B cell (primary cell): ENCODE data around the gene WDR86. TPM values are rescaled to one million over a fixed set of nuclear protein-coding genes. Genes with fewer than 3 reads are reported as not detected.

ENCODE experiments used
- ATAC-seq: fragments of 200-7000 bp; cut with Tn5 transposase; one replicate; pipeline ENCODE4 v1.10.0; 2021; ENCODE audit warnings: low read depth, mild to moderate bottlenecking, moderate number of reproducible peaks, moderate library complexity
- CTCF ChIA-PET: fragments of 350-600 bp; sonication (Branson Sonifier 250); formaldehyde crosslinking; loops from one replicate; lab custom pipeline; 2021; ENCODE audit warnings: antibody characterized with exemption, inconsistent platforms; lab: Charles Lee
- POLR2A ChIA-PET: fragments of 350-600 bp; sonication (Branson Sonifier 250); formaldehyde crosslinking; loops from one replicate; lab custom pipeline; 2021; ENCODE audit warnings: antibody characterized with exemption; lab: Charles Lee
- DNase-seq: peaks from one replicate; pipeline ENCODE4 v3.0.0; 2013
- H2AFZ ChIP-seq: 2 replicates; pipeline ENCODE4 v1.6.1; 2012; ENCODE audit warnings: mild to moderate bottlenecking, low read depth, low read length; ENCODE audit not compliant: insufficient read depth, poor library complexity, severe bottlenecking
- H3K27ac ChIP-seq, 2 donors: 1 replicate in 1 of 2; 2 replicates in 1 of 2; pipeline ENCODE4 v1.5.1; 2012 to 2013; ENCODE audit warnings: low read length in 2 of 2, mild to moderate bottlenecking in 2 of 2, moderate library complexity in 1 of 2
- H3K27me3 ChIP-seq, 4 experiments: fragments of 200-600 bp in 1 of 4; sonication (generic) in 1 of 4; replicated peaks in 1 of 4; 1 replicate in 2 of 4; 2 replicates in 2 of 4; pipeline versions ENCODE4 v1.6.1 to v1.7.0; 2013 to 2016; ENCODE audit warnings: low read length in 3 of 4, mild to moderate bottlenecking in 2 of 4, mixed read lengths in 1 of 4, moderate library complexity in 1 of 4; ENCODE audit not compliant: insufficient read depth in 4 of 4, control insufficient read depth in 3 of 4; ENCODE audit errors: control extremely low read depth in 1 of 4
- H3K36me3 ChIP-seq, 2 experiments: replicated peaks in 1 of 2; 1 replicate in 1 of 2; 2 replicates in 1 of 2; pipeline versions ENCODE4 v1.6.1 to v1.7.1; 2013; ENCODE audit warnings: low read length in 1 of 2; ENCODE audit not compliant: insufficient read depth in 2 of 2, control insufficient read depth in 1 of 2; ENCODE audit errors: control extremely low read depth in 1 of 2, extremely low read depth in 1 of 2
- H3K4me1 ChIP-seq, 2 donors: fragments of 200-600 bp in 1 of 2; sonication (generic) in 1 of 2; 1 replicate in 1 of 2; 2 replicates in 1 of 2; pipeline versions ENCODE4 v1.5.1 to v1.6.1; 2013 to 2017; ENCODE audit warnings: low read length in 2 of 2; ENCODE audit not compliant: control insufficient read depth in 2 of 2, insufficient read depth in 2 of 2
- H3K4me2 ChIP-seq: replicated peaks from 2 replicates; pipeline ENCODE3; 2012; ENCODE audit warnings: mild to moderate bottlenecking, low read depth, low read length; ENCODE audit not compliant: poor library complexity, severe bottlenecking
- H3K4me3 ChIP-seq, 5 experiments: fragments of 200-600 bp in 1 of 5; sonication (generic) in 1 of 5; 1 replicate in 3 of 5; 2 replicates in 2 of 5; pipeline versions ENCODE4 v1.5.1 to v1.7.0; 2011 to 2016; ENCODE audit warnings: low read length in 4 of 5, mild to moderate bottlenecking in 4 of 5, low read depth in 2 of 5, control low read depth in 1 of 5, moderate library complexity in 1 of 5; ENCODE audit not compliant: insufficient read depth in 1 of 5; ENCODE audit errors: control extremely low read depth in 1 of 5, extremely low read depth in 1 of 5
- H3K79me2 ChIP-seq: fragments of 200-600 bp; sonication (generic); one replicate; pipeline ENCODE4 v1.6.0; 2016; ENCODE audit warnings: low read length; ENCODE audit not compliant: control insufficient read depth, insufficient read depth
- H3K9ac ChIP-seq: fragments of 200-600 bp; sonication (generic); 2 replicates; pipeline ENCODE4 v1.6.1; 2017; ENCODE audit warnings: mild to moderate bottlenecking, low read length, moderate library complexity
- H3K9me3 ChIP-seq, 3 donors: one replicate each; pipeline versions ENCODE4 v1.6.1 to v1.7.1; 2013; ENCODE audit warnings: low read length in 2 of 3; ENCODE audit not compliant: control insufficient read depth in 2 of 3, insufficient read depth in 1 of 3; ENCODE audit errors: control extremely low read depth in 1 of 3
- H4K20me1 ChIP-seq: 2 replicates; pipeline ENCODE4 v1.6.0; 2012; ENCODE audit warnings: mild to moderate bottlenecking, low read length; ENCODE audit not compliant: insufficient read depth, control insufficient read depth, poor library complexity, severe bottlenecking
- H3K27ac Mint-ChIP-seq: one replicate; pipeline ENCODE4 v1.8.0; 2021; ENCODE audit warnings: mixed read lengths
- H3K27me3 Mint-ChIP-seq: one replicate; pipeline ENCODE4 v1.8.0; 2021; ENCODE audit warnings: mixed read lengths
- H3K4me1 Mint-ChIP-seq: one replicate; pipeline ENCODE4 v1.8.0; 2021; ENCODE audit warnings: mixed read lengths
- H3K4me3 Mint-ChIP-seq: one replicate; pipeline ENCODE4 v1.8.0; 2021; ENCODE audit warnings: mixed read lengths
- H3K9me3 Mint-ChIP-seq: one replicate; pipeline ENCODE4 v1.8.0; 2022; ENCODE audit warnings: mixed read lengths; ENCODE audit not compliant: insufficient read depth
- CTCF ChIP-seq: fragments of 200-600 bp; IDR thresholded peaks from one replicate; pipeline ENCODE4 v1.8.0; 2022; ENCODE audit warnings: antibody characterized with exemption, mild to moderate bottlenecking
- EZH2 ChIP-seq: IDR thresholded peaks from 2 replicates; pipeline ENCODE4 v1.6.1; 2012; ENCODE audit warnings: borderline replicate concordance, low read depth, mild to moderate bottlenecking, moderate library complexity, low read length; ENCODE audit not compliant: insufficient read depth, poor library complexity, severe bottlenecking
- WGBS: methylation state at CpG from one replicate; pipeline ENCODE4 v1.1.5; 2013; ENCODE audit warnings: missing lambda C conversion rate; ENCODE audit not compliant: insufficient coverage; 5-methylcytosine and 5-hydroxymethylcytosine counted together
- intact Hi-C: fragments of 100-400 bp; cut with micrococcal nuclease; formaldehyde crosslinking; loops from one replicate; pipeline ENCODE4 v1.10.0; 2022
- polyA plus RNA-seq: library from polyadenylated mRNA; depleted of rRNA; stranded (reverse); fragments of >200 nt; gene quantifications from 2 replicates; pipeline ENCODE4 v1.2.3, GENCODE V29; 2012
- total RNA-seq, 2 donors: library from RNA; stranded (reverse); fragments of 120-200 nt in 1 of 2; gene quantifications; 1 replicate in 1 of 2; 2 replicates in 1 of 2; pipeline versions ENCODE4 v1.2.3 to v1.2.4, GENCODE V29; 2013 to 2022

WDR86 gene
- total and polyA plus RNA-seq, 2 donors (not counting 1 experiment from before 2014, with no cell fraction given), result 1.4 to 1.5 TPM

GRCh38 chr7:151342102-151342646 lies 67.7 kb downstream of the WDR86 start:
- H3K4me3 ChIP-seq, result peak overlapping the region; percentile 62 to 100 (median 84)
- Mint-ChIP-seq H3K9me3 (peaks cover 5% of the 10 kb centered on the region), H3K27me3 (no peaks in the 10 kb centered on the region), H3K27ac (peak overlapping the region; percentile 91), H3K4me3 (peak overlapping the region; percentile 88), H3K4me1 (peaks cover 36% of the 10 kb centered on the region)
- peak overlapping the region; percentile 79 to 80 for H3K27ac ChIP-seq
- H3K4me2 ChIP-seq, result peak overlapping the region; percentile 69
- no peak for TF ChIP-seq CTCF
- no peak for TF ChIP-seq EZH2
- H3K4me1 ChIP-seq, result peaks cover 29 to 36% of the 10 kb centered on the region in 2 donors
- ATAC-seq (peak; percentile 16), DNase-seq (peak; percentile 77)
- H3K9ac ChIP-seq, result peak overlapping the region; percentile 69
- peaks cover 41% of the 10 kb centered on the region for H3K79me2 ChIP-seq
- ChIA-PET POLR2A (interaction anchor here (0.9 to 1.2 kb wide), 3 partner anchors 8 to 290 kb away, joined by 3 to 5 read pairs (median 5); partner anchors contain the start of gene ABCF2), CTCF (interaction anchor here (1.1 to 4.9 kb wide), 8 partner anchors 9 to 106 kb away, joined by 3 to 55 read pairs (median 4); no protein-coding TSS in a partner anchor)
- intact Hi-C loops, result loop anchor here (1.0 to 5.0 kb wide), 4 partner anchors 8 to 260 kb away; partner anchors contain the start of genes FASTK, SMARCD3 and TMUB1
- no CpG with 5 or more reads among the region's 11 CpGs for WGBS
- H3K9me3 ChIP-seq, result peaks cover 0 to 17% (median 2%) of the 10 kb centered on the region in 3 donors
- no peaks in the 10 kb centered on the region for H3K27me3 ChIP-seq
- peaks cover 6 to 29% of the 10 kb centered on the region in 2 experiments for H3K36me3 ChIP-seq
- H4K20me1 ChIP-seq, result peaks cover 6% of the 10 kb centered on the region
- peak overlapping the region; percentile 53 for H2AFZ ChIP-seq
